Nucleus accumbens (tissue), 56 donors: ENCODE data around the gene RGS6.

Experiments used
- DNase-seq, 56 donors: peaks; one replicate each; lab custom pipeline; 2025; lab: John Stamatoyannopoulos, UW

Gene RGS6

DNA sequence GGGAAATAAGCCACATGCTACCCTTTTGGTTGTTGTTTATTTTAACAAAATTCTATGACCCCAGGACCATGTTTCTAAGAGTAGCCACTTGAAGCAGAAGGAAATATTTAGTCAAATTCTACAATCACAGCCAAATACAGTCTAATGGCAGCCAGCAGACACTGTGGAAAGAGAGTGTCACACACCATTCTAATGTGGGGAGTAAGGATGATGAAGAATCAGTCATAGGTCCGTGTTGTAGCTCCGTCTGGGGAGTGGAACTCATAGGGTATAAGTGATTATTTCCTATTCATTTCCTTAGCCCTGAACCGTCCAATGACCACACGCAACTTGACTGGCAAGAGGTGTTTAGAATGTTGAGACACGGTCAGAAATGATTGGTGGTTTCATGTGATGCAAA lies 500.5 kb downstream of the RGS6 start:
- no peak for DNase-seq

DNA sequence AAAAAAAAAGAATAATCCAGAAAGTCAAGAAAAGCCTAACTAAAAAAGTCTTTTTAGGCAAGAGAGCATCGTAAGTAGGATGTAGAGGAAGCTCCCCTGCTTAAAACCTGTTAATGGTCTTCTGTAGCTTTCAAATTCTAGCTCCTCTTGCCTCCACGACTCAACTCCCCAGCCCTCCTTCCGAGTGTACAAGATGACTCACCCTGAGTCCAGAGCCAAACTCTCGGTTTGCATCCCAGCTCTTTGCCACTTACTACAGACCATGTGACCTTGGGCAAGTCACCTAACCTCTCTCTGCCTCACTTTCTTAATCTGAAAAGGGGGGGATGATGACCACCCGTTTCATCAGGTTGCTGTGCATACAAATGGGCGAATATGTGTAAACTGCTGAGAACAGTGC lies 501.3 kb downstream of the RGS6 start:
- no peak for DNase-seq

DNA sequence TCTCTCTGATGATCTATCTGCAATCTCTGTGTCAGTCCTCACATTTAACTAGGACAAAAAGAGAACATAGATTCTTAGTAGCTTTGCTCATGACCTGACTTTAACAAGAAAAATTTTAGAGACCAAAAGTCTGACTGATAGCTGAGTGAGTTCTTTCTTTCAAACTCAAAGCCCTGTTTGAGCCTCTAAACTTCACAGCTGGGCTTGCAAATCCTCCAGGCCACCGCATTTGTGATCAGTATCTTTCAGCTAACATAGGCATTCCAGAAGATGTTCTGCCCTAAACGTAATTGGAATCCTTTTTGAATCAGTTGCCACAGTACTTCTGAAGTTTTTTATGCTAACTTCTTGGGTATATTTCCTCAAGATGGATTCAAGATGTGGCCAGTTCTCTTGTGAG lies 502.6 kb downstream of the RGS6 start:
- DNase-seq, result no peak

DNA sequence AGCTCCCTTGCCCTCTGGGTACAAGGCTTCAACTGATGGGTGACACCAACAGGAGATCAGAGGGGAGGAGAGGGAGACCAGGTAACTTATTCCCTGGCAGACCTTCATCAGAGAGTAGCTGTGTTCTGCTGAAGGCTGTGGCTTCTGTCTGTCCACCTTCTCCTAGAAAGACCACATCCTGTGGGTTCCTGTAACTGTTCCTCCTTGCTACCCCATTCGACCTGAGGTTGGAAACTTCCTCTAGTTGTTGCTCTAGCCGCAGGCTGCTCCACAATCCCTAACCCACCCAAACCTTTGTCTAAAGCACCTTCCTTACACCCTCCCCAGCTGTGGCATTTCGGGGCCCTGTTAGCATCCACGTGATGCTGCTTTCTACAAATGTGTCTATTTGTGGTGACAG lies 507.5 kb downstream of the RGS6 start:
- no peak for DNase-seq

DNA sequence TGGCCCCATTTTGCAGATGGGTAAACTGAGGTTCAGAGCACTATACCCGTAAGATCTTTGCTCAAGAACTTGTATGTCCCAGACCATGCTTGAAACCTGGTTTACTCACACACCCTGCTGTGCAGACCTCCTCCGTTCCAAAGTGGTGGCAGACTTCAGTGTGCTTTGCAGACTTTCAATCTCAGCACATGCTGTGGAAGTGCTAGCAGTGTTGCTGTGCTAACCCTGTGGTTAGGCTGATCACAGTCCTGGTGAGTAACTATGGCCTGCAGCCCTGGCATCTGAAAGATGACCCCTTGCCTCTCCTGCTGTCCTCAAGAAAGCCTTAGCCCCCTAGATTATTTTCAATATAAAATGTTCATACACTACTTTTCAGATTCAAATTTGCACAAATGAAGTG lies 511.0 kb downstream of the RGS6 start:
- no peak for DNase-seq

DNA sequence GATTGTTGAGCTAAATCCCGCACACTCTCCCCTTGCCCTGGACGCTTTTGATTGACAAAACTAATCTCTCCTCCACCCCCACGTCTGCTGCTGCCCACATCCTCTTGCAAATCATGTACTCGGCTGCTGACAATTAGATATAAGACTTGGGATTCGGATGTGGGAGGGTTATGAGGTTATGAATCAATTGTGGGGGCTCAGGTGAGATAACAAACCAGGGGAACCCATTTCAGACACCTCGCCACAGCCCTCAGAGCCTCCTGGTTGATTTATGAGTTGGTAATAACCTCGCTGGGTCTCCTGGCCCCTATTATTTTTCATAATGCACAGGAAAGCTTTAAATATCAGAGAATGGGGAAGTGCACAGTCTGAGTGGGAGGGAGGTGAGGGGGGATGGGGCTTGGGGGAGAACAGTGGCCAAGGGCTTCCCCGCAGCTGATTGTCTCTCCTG lies 511.8 kb downstream of the RGS6 start:
- DNase-seq, result peak in 12 of 56 donors; percentile 1 to 40 (median 6)

DNA sequence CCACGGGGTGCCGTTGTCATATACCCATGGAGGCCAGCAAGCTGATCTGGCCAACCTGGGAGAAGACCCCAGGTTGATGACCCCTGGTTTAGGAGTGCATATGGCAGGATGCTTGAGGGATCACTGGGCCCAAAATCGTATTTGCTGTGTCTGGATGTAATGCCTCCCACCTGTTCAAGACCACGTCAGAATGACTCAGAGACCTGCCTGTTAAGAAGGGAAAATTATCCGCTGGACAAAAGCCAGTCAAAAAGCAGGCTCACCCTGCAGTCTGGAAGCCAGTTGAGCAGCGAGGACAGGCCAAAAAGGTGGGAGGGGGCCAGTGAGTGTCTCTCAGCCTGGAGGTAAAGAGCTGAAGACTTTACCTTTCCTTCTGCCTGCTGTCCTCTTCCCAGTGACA lies 512.5 kb downstream of the RGS6 start:
- DNase-seq, result no peak

DNA sequence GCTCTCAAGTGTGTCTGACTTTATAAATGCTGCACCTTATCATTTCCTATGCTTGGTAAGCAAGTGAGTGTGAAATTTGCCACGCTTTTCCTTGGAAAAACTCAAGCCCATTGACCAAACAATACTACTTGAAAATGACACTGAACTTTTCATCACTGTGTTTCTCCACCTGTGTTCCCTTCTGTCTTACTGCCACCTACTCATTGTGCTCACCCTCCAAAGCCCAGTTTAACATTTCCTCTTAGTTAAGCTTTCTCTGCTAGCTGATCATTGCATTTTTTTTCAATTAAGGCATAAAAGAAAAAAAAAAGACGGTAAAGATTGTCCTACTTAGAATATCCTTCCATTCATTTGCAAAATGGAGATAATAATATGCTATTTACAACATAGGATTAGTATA lies 516.0 kb downstream of the RGS6 start:
- DNase-seq, result no peak

DNA sequence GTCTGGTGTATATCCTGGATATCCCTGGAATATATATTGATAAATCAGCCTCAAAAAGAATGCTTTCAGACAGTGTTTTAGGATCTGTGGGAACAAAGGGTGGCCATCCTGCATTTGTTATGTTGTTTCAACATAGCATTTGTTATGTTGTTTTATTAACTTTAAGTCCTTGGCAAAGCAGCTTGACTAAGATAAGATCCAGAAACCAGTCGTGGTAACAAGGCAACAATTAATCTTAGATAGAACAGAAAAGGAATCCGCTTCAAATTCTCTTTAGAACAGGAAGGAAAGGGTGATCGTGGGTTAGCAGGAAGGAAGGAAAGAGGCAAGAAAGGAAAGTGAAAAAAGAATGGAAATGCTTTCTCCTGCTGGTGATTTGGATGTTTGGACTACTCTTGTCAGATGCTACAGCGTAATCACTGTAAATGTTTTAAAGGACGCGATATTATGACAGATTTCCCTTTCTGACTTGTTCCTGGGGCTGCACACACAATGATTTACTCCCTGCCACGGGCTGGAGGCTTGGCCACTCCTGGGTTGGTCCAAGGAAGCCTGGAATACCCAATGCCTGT lies 518.3 kb downstream of the RGS6 start:
- DNase-seq, result no peak

DNA sequence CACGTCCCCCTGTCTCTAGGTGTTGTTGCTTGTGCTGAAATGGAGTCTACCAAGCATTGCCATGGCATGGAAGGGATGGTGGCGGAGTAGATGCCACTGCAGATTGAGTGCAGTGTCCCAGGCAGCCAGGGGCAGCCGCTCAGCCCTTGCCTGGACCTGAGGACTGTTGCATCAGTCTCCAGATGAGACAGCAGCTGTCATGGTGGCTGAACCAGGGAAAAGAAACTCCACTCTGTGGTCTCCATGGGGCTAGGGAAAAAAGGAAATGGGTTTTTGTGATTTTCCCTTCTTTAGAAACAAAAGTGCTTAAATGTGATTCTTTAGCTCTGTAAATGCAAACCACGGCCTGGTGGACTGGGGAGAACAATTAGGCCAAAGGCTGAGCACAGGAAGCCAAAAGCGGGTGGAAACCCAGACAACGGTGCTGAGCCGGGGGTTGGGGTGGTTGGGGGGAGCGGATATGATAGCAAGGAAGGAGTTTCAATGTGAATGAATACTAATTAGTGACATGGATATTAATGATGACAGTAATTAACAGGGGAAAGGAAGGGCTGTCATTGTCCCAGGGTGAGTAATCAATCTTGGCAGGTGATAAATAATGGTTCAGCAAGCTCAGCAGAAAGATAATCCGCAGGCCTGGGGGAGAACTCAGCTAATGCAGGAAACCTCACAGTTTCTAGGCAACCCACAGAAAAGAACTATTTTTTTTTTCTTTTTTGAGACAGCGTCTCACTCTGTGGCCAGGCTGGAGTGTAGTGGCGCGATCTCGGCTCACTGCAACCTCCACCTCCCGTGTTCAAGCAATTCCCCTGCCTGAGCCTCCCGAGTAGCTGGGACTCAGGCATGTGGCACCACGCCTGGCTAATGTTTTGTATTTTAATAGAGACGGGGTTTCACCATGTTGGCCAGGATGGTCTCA lies 519.1 kb downstream of the RGS6 start:
- peak in 23 of 56 donors; percentile 2 to 49 (median 17) for DNase-seq

DNA sequence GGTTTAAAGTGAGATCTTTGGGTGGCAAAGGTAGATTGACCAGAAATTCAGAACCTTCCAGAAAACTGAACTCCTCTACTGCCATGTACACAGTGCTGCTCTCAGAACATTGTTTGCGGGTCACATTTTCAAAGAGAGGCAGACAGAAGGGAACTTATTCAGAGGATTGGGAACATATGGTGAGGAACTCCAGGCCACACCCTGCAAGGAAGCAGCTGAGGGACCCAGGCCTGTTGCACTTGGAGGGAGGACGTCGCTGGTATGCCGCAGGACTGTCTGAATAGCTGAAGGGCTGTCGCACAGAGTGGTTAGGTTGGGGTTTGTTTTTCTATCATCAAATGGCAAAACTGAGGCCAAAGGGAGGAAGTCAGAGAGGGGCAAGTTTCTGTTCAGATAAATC lies 520.5 kb downstream of the RGS6 start:
- DNase-seq, result no peak

DNA sequence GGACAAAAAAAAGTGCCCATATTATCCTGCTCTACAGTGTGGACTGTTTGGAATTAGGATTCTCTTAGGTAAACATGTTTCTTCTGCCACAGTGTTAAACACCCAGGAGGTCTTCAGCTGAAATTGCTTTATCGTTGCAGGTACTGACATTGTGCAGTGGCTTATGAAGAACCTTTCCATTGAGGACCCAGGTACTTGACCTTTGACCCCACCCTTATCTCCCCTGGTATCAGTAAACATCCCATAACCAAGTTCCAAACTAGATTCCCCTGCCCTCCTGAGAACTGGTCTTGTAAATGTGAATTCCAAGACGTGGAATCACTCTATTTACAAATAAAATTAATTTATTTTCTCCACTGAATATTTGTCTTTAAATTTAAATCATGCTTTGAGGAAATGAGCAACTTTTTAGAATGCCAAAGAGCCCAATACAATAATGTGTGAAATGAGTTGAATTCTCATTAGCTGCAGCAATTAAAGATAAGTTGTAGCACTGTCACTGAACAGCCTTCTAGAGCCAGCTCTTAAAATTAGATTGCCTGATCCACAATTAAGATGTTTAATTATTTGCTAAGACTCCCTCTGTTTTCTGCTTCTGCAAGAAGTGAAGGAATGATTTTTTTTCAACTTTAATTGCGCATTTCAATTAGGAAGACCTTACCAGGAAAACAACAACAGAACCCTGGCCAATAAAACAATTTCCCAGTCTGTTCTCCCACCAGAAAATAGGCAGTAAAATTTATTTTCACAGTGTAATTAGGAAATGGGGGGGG lies 522.3 kb downstream of the RGS6 start:
- DNase-seq, result no peak

DNA sequence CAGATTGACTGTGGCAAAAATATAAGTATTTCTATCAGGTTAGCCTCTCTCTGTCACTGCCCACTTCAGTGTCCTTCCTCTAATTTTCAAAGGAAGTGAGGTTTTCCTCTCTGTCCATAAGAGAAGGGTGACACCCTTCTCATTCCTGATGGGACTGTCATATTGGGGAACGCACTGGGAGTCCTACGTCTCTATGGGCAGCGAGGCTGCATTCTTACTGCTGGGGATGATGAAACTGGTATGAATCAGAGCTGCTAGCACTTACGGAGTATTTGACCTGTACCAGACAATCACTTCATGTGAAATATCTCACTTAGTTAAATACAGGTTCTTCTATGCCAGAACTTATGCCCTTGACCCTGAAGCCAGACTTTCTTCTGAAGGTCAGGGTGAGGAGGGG lies 525.4 kb downstream of the RGS6 start:
- no peak for DNase-seq

DNA sequence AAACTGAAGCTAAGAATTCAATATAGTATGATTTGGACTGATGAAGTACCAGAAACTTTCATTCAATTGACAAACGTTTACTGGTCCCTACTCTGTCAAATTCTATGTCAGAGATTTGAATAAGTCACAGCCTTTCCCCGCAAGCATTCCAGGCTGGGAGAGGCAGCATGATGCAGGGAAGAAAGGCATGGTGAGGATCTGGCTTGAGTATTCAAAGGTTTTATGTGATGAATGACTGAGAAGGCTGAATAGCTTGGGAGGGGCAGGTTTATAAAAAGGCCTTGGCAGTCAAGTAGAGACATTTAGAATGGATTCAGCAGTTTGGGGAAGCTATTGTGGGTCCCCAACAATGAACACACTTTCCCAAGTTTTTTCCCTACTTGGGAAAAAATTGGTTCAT lies 529.8 kb downstream of the RGS6 start:
- DNase-seq, result no peak

DNA sequence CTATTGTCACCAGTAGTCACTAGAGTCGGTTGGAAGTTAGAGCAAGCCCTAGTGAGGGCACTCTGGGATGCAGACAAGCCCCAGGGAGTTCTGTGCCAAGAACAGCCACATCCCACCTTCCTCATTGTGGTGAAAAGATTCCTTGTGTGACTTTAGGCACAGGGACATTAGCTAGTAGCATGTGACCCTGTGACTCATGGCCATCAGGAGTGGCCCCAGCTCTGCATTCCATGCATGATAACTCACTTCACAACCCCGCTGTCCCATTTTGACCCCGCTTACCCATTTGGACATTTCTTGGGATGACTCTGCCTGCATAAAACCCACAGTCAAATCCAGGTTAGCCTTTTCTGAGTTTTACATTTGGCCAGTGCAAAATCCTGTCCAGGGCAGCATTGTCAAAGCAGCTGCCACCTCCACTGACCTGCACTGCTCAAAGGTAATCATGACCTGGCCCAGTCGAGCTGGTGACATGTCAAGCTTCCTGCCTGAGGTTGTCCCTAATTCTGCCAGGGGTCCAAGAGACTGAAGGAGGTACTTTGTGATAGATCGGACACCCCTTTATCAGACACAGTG lies 531.1 kb downstream of the RGS6 start:
- no peak for DNase-seq

DNA sequence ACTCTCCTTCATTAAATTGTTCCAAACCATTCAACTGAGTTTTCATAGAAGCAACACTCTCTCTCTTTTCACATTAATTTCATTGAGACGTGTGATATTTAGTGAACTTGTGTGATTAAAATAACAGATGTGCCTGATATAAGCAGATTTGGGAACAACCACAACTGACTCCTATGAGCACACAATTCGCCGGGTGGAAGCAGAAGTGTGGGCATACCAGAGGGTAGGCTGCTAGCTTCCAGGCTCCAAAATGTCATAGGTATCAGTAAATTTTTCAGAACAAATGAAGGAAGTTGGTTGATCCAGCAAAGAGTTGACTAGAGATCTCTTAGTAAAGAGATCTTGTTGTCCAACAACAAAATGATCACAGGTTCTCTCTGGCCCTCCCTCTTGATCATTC lies 532.0 kb downstream of the RGS6 start:
- DNase-seq, result no peak

DNA sequence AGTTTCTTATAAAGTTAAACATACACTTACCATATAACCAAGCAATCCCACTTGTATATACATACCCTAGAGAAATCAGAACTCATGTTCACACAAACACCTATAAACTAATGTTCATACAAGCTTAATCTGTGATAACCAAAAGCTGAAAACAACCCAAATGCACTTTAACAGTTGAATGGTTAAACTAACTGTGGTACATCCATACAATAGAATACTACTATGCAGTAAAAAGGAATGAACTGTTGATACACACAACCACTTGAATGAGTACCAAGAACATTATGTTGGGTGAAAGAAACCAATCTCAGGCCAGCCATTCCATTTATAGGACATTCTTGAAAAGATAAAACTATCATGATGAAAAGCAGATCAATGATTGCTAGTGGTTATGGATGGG lies 534.1 kb downstream of the RGS6 start:
- DNase-seq, result no peak

DNA sequence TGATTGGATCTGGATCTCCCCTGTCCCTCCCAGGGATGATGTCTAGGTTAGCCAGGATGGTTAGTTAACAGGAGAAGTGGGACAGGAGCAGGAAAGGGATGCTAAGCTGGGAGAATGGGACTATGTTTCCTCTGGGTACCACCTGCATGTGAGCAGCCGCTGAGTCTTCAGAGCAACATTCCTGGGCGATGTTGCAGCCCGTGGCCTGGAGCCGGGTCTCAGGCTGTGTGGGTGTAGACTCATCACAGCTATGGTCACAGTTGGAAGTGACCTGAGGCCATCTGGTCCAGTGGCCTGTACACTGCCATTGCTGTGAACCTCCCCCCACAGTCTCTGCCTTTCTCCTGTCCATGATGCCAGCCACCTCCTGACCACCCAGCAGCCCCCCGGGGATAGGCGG lies 539.1 kb downstream of the RGS6 start:
- no peak for DNase-seq

DNA sequence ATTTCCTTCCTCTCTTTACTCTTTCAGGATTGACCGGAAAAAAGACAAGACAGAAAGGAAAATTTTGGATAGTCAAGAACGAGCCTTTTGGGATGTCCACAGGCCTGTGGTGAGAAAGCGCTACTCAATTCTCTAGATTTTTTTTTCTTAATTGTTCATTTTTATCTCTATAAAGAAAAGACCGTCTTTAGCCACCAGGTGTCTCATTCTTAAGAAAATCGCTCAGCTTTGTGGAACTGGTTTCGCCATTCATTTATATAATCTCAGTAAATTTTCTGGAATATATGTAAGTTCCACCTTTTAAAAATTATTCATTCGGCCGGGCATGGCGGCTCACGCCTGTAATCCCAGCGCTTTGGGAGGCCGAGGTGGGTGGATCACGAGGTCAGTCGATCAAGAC lies 540.6 kb downstream of the RGS6 start:
- no peak for DNase-seq

DNA sequence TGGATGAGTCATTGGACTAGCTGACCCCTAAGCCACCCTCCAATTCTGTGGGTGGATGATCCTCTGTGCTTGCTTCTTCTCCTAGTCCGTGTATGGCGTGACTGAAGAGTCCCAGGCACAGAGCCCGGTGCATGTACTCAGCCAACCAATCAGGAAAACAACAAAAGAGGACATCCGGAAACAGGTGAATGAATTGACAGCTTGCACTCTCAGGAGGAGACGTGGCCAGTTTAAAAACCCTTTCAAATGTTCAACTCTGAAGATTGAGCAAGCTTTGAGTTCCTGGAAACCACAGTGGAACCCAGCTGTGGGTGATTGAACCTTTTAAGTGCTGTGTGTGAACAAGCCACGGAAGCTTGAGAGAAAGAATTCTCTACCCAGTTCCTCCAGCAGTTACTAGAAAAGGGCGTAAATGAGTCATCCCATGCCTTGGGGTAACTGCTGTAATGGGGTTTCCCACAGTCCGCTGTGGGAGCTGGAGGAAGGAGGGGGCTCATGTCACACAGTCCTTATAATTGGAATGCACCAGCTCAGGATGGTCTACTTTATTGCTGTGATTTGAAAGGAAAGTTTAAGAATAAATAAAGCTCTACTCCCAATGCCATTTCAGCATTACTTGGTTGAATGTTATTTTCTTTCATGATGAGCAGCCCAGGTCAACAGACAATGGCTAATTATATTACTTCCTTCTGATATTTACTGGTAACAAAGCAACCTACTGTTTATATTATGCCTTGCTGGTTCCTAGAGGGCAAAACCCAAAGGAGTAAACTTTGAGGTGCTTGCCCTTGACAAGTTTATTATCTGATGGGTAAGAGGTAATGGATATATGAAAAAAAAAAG lies 544.6 kb downstream of the RGS6 start:
- peak in 2 of 56 donors; percentile 1 to 4 for DNase-seq
